BJ (cell line): ENCODE data around the gene ABCB8. TPM values are rescaled to one million over a fixed set of nuclear protein-coding genes. Genes with fewer than 3 reads are reported as not detected.

Experiments
- CTCF ChIA-PET: fragments of 350-600 bp; formaldehyde crosslinking; extraction: SDS; loops from one replicate; lab custom pipeline; 2021; ENCODE audit warnings: antibody characterized with exemption, inconsistent platforms; lab: Yijun Ruan, JAX
- POLR2A ChIA-PET: fragments of 300-600 bp; sonication (Branson Sonifier 250); formaldehyde crosslinking; extraction: SDS; loops from one replicate; lab custom pipeline; 2021; ENCODE audit warnings: antibody characterized with exemption; lab: Charles Lee
- DNase-seq: peaks from one replicate; pipeline ENCODE4 v3.0.0-alpha.2; 2011; ENCODE audit warnings: low read depth
- H3K27me3 ChIP-seq: 2 replicates; pipeline ENCODE4 v1.6.0; 2011; ENCODE audit warnings: low read length; ENCODE audit not compliant: control insufficient read depth, insufficient read depth
- H3K36me3 ChIP-seq: 2 replicates; pipeline ENCODE4 v1.5.1; 2011; ENCODE audit warnings: low read length; ENCODE audit not compliant: control insufficient read depth, insufficient read depth
- H3K4me3 ChIP-seq: 2 replicates; pipeline ENCODE4 v1.5.1; 2011; ENCODE audit warnings: low read depth, mild to moderate bottlenecking, control low read depth, low read length
- polyA plus RNA-seq: library from polyadenylated mRNA; depleted of rRNA; stranded (reverse); fragments of >200 nt; gene quantifications from 2 replicates; pipeline ENCODE4 v1.2.3, GENCODE V29; 2011
- TF ChIP-seq, protein P1 (sequence below): IDR thresholded peaks from 2 replicates; pipeline ENCODE4 v1.5.1; 2011; ENCODE audit warnings: low read depth, mild to moderate bottlenecking, control low read depth, inconsistent platforms, low read length, moderate library complexity; ENCODE audit not compliant: insufficient read depth

Gene ABCB8
- polyA plus RNA-seq, 1 experiment = 23.6 TPM

DNA sequence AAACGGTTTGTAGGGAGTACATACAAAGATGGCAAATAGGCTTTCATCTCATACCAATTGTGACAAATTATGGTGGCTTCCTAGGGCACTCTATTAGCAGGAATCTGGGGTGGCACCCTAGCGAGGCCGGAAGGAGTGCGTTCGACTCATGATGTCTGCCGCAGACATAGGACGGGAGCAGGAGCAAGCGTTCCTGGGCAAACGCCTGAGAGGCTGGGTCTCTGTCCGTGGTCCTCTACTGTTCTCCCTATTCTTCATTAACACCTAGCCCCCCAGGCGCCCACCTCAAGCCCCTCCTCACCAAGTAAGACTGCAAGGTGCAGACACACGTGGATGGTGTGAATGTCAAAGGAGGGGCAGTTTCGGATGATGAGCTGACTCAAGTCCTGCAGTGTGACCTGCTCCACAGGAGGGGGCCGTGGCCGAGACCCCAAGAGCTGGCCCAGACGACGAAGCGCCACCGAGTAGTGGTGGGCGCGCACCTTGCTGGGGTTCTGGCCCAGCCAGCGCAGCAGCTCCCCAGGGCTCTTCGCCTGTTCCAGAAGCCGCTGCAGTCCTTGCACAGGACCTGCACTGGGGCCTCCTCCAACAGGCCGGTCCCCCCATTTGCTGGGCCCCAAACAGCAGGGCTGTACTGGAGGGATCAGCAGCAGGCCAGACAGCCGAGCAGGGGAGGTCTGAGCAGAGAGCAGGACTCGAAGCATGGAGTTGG lies 51.1 kb downstream of the ABCB8 start:
- DNase-seq = no peak
- H3K4me3 ChIP-seq = peak overlapping the region; percentile 79
- TF ChIP-seq, protein P1, sequence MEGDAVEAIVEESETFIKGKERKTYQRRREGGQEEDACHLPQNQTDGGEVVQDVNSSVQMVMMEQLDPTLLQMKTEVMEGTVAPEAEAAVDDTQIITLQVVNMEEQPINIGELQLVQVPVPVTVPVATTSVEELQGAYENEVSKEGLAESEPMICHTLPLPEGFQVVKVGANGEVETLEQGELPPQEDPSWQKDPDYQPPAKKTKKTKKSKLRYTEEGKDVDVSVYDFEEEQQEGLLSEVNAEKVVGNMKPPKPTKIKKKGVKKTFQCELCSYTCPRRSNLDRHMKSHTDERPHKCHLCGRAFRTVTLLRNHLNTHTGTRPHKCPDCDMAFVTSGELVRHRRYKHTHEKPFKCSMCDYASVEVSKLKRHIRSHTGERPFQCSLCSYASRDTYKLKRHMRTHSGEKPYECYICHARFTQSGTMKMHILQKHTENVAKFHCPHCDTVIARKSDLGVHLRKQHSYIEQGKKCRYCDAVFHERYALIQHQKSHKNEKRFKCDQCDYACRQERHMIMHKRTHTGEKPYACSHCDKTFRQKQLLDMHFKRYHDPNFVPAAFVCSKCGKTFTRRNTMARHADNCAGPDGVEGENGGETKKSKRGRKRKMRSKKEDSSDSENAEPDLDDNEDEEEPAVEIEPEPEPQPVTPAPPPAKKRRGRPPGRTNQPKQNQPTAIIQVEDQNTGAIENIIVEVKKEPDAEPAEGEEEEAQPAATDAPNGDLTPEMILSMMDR = no peak
- H3K36me3 ChIP-seq = peaks cover 18% of the 10 kb centered on the region
- ChIA-PET POLR2A (no interaction called here), CTCF (interaction anchor here (0.6 kb wide), 1 partner anchor 459 kb away, joined by 3 read pairs; no protein-coding TSS in a partner anchor)
- H3K27me3 ChIP-seq = no peaks in the 10 kb centered on the region

DNA sequence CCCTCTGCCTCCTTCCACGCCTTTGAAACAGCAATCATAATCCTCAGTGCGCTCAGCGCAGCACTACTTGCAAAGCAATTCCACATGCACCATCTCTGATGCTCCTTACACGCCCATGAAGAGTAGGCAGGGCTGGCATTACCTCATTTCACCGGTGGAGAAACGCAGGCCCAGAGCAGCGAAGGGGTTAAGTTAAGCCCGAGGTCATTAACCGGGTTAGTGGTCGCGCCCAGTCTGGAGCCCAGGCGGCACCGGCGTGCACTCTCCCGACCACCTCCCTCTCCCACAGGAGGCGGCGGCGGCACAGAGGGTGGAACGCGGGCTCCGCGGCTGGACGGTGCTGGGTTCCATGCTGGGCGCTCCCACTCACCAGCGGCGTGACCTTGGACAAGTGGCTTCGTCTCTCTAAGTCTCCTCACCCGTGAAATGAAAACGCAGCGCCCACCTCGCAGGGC lies 51.8 kb downstream of the ABCB8 start:
- TF ChIP-seq, protein P1 = no peak
- H3K27me3 ChIP-seq = no peaks in the 10 kb centered on the region
- H3K4me3 ChIP-seq = peak overlapping the region; percentile 79
- H3K36me3 ChIP-seq = peaks cover 16% of the 10 kb centered on the region
- ChIA-PET CTCF (interaction anchor here (0.9 to 2.1 kb wide), 2 partner anchors 19 to 34 kb away, joined by 3 to 5 read pairs; no protein-coding TSS in a partner anchor), POLR2A (no interaction called here)
- DNase-seq = no peak

DNA sequence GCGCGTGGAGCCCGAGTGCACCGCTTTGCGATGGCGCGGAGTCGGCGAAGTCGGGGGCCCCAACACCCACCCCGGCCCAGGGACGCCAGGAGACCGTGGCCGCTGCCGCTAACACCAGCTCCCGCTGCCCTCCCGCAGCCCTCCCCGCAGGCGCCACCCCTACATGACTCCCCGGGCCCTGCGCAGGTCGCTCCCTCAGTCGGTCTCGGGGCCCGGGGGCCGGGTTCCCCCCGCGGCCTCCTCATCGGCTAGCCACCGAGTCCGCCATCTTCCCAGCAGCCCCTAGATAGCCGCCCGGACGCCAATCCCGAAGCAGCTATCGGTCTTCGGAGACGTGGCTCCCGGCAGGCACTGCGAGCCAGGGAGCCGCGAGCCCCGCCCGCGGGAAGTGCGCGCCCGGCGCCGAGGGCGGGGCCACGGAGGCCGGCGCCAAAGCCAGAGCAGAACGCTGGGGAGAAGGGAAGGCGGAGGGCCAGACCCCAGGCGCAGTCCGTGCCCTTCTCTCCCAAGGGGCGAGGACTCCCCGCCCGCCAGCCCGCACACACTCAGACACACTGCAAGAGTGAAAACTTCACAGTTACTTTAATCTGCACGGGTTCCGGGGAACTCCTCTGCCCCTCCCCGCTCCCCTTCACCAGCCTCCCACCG lies 52.4 kb downstream of the ABCB8 start, which contains the start of gene FASTK:
Gene FASTK, minus strand, starts transcription at position 288 of the 648 bp plus-strand sequence. Its CDS starts 43 bp downstream, at position 245.
- Histone ChIP-seq H3K27me3 (no peaks in the 10 kb centered on the region), H3K36me3 (peaks cover 12% of the 10 kb centered on the region), H3K4me3 (peak within 1 kb of the TSS; percentile 79)
- DNase-seq = no peak
- TF ChIP-seq, protein P1 = no peak
- POLR2A ChIA-PET = interaction anchor here (0.6 kb wide), 2 partner anchors 22 to 24 kb away, joined by 3 read pairs; no protein-coding TSS in a partner anchor
- CTCF ChIA-PET = interaction anchor here (0.9 to 2.1 kb wide), 2 partner anchors 20 to 33 kb away, joined by 3 to 5 read pairs; no protein-coding TSS in a partner anchor

DNA sequence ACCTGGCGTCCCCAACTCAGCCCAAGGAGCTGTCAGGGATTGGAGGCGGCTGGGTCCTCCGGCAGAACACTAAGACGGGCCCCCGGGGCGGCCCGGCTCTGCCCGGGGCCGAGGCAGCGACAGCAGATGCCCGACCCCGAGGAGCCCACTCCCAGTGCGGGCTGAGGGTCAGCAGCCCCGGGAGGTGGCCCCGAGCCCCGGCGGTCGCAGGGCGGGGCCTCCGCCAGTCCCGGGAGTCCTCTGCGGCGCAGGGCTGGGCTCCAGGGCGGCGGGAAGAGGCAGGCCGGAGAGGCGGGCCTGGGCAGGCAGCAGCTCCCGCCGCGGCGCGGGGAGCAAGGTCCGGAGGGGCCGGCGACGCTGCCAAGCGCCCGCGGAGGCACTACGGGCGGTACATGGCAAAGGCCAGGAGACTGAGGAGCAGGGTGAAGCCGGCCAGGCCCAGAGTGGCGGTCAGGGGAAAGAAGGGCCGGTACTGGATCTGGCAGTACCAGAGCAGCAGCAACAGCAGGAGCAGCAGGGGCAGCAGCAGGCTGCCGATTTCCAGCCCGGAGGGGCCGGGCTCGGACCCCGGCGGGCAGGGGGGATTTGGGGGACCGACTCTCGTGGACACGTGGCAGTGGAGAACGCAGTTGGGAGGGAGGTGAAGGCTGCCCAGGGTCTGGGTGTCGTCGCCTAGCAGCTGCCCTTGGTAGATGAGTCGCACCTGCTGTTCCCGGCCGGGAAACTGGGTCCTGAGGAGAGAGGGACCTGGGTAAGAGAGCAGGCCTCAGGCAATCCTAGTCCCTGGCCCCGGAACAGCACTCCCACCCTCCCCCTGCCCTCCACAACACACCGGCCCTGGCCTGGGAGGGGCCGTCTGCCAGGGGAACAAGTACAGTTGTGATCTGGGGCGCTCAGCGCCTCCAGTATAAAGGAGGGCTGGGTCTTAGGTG lies 53.2 kb downstream of the ABCB8 start:
- TF ChIP-seq, protein P1 = no peak
- ChIA-PET CTCF (interaction anchor here (0.9 to 3.1 kb wide), 5 partner anchors 20 to 63 kb away, joined by 3 to 13 read pairs (median 5); no protein-coding TSS in a partner anchor), POLR2A (interaction anchor here (0.6 kb wide), 2 partner anchors 23 kb away, joined by 3 read pairs; no protein-coding TSS in a partner anchor)
- peaks cover 8% of the 10 kb centered on the region for H3K36me3 ChIP-seq
- DNase-seq = no peak
- peak overlapping the region; percentile 30 for H3K4me3 ChIP-seq
- no peaks in the 10 kb centered on the region for H3K27me3 ChIP-seq
